HG03575 (cell line): Measurements from ENCODE around the gene E2F8.

Experiments
- ATAC-seq: cut with Tn5 transposase; IDR thresholded peaks from one replicate; pipeline ENCODE4 v1.9.1; 2021; ENCODE audit not compliant: unreplicated experiment, insufficient number of reproducible peaks, low FRiP score; ENCODE audit errors: extremely low read depth

The E2F8 gene

DNA sequence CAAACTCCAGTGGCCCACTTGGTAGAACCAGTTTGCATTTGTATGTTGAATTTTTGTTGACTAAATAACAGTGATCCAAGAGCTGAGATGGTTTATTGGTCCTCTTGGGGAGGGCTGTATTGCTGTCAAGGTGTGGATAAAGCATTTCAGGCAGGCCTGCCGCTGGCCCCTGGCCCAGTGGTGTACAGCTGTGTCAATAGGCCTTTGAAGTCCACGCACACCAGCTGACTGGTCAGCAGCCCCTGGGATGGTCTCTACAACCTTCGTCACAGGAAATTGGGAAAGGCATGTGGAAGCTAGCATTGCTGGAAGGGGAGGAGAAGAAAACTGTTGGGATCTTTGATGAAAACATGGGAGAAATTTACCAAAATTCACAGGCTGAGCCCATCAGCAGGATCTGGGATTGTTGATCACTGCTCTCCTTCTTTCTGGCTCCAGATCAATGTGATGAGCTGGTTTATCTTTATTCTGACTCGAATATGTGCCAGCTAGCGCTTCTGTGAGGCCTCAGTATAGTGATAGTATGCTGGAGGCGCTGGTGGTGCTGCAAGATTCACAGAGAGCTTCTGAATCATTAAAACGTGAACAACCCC, 12.5 kb upstream of the E2F8 start:
- no peak for ATAC-seq

DNA sequence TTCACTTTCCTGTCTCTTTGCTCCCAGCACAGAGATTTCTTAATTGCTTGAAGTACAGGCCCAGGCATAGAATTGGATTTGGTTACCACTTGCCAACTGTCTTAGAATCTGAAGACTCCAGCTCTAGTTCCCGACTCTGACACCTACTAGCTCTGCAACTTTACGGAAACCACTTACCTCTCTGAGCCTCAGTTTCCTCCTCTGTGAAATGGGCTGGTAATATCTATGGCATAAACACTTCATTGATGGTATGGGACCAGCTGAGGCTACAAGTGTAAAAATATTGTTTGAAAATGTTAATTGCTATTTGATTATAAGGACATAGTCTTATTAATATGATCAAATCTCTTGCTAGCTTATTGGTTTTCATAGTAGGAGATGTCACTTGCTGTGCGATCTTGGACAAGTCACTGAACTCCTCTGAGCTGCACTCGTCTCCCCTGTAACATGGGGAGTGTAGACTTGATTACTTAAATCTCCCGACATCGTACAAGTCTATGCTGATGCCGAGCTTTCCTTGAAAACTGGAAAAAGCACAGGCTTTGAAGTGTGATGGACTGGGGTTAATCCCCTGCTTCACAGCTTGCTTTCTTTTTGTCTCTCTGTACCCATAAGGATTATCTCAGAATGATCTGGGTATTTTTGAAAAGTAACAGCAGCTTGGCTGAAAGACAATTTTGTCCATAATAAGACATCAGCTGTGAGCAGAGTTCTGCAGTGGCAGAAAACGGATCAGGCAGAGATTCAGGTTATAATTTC, 11.8 kb upstream of the E2F8 start:
- no peak for ATAC-seq

DNA sequence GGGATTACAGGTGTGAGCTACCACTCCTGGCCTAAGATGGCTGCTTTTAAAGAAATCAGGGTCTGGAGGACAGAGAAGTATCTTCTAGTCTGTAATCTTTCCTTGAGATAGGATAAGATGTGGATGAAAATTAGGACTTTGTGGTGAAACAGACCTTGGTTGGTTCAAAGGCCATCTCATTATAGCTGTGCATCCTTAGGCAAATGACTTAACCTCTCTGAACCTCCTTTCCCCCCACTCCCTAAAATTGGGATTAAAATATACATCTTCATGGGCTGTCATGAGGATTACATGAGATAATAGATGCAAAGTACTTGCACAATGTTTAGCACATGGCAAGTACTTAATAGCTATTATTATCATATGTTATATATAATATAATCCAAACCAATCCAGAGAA, 10.8 kb upstream of the E2F8 start:
- ATAC-seq, result no peak

DNA sequence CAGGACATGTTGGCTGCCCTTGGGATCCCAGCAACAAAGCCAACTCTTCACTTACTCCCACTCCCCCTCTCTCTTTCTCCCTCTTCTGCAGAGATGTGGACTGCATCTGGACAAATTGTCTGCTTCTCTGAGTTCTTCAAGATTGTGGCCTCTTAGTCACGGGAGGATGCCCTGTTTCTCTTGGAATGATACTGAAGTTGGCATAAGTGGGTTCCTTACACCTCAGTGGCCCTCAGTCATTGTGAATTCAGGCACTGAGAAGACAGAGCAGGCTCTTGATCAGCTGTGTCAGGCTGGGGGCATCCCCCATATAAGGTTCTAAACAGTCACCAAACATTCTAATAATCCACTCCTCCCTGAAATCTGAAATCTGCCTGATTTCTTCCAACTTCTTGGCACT, 6.1 kb upstream of the E2F8 start:
- no peak for ATAC-seq

DNA sequence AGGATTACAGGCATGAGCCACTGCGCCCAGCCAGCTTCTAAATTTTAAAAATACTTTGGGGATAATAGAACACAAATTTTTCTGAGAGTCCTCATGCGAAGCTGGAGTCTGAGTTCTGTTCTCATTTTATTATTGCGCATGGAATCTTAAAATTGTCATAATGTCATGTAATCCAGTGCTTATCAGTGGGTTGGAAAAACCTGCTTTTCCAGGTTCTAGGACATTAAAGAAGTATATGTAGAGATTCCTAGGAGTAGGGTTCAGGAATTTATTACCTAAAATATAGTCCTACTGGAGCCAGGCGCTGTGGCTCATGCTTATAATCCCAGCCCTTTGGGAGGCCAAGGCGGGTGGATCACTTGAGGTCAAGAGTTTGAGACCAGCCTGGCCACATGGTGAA, 4.6 kb upstream of the E2F8 start:
- ATAC-seq, result no peak

DNA sequence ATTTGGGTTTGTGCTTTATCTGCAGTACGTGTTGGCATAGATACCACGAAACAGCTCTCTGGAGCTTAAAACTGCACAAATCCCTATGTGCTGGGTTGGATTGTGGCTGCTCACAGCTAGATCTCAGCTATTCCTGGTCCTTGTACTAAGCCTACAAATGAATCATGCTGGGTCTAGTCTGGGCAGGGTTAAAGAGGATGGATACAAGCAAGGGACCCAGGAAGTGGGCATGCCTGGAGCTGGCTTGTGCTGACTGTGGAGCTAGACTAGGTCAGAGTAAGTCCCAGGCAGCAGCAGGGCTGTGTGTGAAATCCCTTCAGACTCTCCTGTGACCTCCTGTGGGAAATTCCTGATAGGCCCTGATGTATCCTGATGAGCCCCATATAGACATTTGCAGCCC, 3.9 kb upstream of the E2F8 start:
- no peak for ATAC-seq

DNA sequence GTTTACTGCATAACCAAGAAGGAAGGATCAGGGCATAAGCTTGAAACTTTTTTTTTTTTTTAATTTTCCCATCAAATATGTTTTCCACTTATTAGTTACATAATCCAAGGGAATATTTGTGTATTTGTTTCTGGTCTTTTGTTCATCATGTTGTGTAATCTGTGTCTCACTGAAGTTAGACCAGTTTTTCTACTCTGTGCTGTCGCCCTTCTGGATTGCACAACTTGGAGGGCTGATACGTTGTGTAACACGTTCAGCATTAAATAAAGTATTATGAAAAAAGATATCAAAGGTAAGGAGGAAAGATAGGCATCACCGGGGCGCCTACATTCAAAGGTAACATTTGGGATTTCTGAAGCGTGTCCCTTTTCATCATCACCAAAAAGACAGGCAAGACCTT, 3.3 kb upstream of the E2F8 start:
- no peak for ATAC-seq

DNA sequence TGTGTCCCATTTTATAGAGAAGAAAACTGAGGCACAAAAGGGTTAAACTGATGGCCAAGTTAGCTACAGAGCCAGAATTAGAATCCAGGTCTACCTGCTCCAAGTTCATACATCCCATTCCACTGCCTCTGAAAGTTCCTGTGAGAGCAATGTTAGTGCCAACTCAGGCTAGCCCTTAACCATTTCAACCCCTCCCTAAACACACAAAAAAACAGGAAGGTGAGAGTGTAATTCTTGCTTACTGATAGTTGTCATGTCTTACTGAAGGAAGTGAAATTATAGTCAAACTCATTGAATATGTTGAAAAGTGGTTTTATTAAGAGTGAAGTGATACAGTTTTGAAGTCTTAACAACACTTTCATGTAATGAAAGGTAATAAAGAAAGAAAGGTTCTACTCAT, 2.9 kb upstream of the E2F8 start:
- ATAC-seq, result no peak

DNA sequence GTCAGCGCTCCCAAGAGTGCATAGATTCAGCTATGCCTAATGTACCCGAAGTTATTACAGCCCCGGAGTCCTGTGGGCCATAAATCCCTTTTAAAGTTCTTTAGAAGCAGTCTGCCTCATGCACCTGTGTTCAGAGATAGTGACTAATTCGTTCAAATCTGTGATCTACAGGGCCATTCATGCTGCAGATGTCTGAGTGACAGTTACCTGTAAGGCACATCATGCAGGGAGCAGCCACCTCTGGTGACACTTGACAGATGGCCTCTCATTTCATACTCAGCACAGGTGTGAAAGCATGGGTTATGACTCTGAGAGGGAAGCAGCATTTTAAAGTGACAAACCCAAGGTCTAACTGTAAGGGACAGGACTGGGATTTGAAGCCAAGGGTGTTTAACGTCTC, 2.4 kb upstream of the E2F8 start:
- ATAC-seq, result no peak

DNA sequence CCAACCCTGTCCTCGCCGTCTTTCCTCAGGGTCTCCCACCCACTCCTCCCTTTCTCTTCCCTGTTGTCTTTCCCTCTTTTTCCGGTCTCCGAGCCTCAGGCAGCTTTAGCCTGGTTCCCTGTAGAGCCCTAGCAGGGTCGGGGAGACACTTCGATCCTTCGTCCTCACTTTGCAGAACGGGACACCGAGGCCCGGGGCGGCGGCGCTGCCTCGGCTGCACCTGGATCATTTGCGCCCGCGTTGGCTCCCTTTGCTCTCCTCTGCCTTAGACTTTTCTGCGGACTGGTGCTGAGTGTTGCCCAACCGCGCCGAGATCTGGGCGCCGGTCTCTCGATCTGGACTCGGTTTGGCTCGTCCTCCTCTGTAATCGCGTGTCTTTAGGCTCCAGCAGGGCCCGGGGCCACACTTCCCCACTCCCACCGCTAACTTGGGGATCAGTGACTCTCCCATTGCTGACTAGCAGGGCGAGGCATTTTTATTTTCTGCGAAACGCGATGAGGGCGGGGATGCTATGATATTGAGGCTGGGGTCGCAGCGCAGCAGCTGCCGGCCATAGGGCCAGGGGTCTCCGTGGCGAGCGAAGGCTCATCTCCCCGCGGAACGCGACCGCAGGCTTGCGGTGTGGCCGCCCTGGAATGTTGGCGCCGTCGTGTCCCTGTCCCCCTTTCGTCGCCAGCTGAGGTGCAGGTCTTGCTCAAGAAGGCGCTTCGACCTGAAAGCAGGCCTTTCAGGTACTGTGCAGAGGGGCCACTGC, 1.6 kb upstream of the E2F8 start:
- no peak for ATAC-seq

DNA sequence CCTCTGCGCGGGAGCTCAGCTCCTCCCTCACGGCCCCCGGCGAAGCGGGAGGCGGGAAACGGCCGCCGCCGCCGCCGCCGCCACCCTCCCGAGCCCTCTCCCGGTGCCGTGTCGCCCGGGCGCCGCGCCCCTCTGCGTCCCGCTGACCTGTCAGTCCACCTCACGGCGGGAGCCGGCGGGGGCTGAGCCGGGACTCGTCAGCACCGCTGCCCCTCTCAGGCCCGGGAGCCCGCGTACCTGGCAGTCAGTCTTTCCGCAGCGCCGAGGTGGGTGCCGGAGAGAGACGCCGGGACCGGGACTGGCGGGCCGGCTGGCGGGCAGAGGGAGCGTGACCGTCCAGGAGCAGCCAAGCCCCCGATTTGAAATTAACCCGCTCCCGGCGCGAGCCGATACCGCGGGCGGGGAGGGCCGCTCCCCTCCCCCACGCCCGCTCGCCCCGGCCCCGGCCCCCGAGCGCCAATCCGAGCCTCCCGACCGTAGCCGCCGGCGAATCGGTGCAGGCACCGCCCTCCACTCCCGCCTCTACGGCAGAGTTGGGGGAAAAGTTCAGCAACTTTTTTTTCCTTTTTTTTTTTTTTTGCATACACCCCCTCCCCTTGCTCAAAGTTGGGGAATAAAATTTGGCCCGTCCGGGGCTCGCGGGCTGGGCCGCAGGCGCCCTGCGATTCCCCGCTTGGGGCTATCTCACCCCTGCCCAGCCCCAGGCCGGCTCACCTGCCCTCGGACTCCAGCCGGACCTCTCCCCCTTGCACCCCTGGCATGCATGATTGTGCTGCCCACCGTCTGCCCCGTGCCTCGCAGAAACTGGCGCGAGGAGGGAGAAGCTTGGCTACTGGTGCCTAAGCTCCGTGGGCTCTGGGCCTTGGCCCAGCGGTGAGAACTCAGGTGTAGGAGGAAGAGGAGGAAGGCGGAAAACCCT, 774 bp upstream of the E2F8 start:
- no peak for ATAC-seq

DNA sequence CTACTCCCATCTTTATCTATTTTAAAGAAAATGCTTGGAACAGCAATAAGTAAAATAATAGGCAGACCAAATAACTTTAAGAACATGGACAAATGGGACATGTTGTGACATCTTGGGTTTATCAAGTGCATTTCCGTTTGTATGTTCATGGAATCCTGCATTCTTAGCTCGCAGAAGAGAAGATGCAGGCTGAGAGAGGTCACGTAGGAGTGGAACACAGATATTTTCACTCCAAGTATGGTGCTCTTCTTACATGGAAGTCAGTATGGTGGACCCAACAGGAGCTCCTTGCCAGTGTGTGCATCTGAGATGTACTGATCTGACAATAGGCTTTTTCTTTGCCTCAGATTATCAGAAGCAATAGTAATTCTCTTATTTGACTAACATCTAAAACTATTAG, 1.7 kb downstream of the E2F8 start:
- no peak for ATAC-seq

DNA sequence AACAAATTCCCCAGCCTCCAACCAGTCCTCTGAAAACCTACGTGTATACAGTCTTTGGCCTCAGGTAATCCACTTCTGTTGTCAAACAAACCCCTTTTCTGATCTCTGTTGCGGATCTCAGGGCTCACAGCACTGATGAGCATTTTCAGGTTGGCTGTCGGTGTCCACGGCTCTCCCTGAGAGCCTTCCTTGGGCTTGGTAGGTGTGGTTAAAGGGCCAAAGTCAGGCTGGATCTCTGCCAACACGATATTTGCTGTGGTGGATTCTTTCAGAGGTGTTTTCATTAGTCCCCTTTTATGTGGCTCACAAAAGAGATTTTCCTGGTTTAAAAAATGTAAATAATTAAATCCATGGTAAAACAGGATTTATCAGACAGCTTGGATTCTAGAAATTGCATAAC, 2.9 kb downstream of the E2F8 start:
- ATAC-seq, result no peak

DNA sequence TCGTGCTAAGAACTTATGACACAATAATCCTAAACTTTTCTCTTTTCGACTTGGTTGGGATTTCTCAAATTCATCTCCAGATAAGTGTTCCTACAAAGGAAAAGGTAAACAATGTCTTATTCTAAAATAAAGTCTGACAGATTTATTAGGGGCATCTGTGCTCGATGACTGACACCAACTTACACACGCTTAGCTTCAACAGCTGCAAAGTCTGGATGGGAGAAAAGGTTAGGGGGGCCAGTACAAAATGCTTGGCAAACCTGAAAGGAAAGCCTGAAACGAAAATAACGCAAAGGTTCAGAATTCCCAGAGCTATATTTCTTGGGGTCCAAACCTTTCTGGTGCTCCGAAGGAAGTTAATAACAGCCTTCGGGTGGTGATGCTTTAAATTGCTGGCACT, 3.4 kb downstream of the E2F8 start:
- ATAC-seq, result no peak

DNA sequence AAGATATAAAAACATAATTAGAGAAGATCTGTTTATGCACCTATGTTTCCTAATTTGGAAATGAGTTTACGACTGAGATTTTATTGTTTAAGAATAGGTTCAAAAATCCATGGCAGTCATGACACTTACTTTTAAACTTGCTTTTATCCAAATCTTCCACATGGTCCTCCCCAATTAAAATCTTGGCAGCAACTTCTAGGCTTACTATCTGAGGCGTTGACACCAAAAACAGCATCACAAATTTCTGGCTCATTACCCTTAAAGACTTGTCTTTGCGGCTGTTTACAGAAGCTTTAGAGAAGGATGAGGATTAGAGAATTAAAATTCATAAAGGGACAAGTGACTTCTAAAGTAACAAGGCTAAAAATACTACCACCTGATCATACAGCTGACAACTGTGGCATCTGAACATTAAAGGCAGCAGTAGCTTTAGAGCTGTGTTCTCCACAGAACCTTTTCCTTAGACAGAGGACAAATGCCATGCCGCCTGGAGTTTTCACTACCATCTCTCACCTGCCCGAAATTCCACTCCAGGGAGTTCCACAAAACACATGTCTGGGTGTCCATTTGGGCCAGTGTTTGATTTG, 6.4 kb downstream of the E2F8 start:
- no peak for ATAC-seq

DNA sequence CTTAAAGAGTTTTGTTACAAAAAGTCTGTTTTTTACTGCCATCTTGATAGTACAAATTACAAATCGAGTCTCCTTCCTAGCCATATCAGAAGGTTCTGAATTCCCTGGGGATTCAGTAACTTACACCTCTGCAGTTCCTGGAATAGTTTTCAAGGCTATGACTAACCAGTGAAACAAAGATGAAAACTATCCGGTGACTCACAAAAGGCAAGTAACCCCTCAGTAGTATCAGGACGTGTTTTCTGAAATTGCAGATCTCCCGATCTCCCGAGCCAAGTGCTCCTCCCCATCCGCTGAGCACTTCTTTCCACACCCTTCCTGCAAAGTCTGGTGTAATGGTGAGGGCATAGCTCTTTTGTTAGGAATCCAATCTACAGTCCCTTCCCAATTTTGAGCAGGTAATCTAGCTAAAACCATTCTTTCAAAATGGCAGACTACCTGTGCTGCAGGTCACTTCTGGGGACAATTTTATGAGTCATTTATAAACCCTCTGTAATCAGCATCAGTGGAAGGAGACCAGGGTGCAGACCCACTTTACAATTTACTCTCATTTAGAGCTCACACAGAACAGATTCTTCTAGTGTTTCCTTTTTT, 7.7 kb downstream of the E2F8 start:
- no peak for ATAC-seq

DNA sequence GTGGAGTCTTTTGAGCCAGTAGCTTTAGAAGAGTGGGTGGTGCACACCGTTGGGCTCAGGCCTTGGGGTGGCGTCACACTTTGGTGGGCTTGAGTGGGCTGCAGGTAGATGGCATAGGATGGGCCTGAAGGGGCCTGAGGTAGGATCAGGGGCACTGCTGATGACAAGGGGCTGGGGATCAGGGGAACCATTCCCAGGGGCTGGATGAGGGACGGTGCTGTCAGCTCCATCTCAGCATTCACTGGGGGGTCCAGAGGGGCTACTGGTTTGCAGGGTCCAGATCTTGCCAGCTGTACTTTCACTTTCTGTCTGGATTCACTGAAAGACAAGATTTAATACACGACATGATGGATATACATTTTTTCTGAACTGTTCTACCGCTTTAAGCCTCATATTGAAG, 11.1 kb downstream of the E2F8 start:
- no peak for ATAC-seq

DNA sequence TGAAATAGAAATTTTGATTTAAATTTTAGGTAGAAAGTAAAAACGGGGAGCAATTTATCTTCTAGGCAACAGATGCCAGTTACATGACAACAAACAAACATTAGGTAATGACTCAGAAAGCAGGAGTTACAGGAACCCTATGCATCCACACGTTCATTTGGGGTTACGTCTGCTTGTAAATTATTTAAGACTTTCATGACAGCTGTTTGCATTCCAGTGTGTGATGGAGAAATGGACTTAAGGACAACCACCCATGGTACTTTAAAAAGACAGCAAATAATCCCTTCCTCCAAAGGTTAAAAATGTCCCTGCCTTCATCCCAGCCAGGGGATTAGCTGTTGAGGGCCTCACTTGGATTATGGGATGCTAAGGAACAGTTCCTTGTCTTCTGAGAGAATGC, 11.8 kb downstream of the E2F8 start:
- ATAC-seq, result no peak
